ENCODE data around the gene SLC16A2. TPM values are rescaled to one million over a fixed set of nuclear protein-coding genes. Genes with fewer than 3 reads are reported as not detected.
"Not testable (repeated sequence)": the region's sequence is repeated elsewhere in the genome, so short reads cannot be mapped to it uniquely, and the experiment has no call there.

SLC16A2 gene
- total RNA-seq, 1 donor from 2014 or later = 8.1 TPM

DNA sequence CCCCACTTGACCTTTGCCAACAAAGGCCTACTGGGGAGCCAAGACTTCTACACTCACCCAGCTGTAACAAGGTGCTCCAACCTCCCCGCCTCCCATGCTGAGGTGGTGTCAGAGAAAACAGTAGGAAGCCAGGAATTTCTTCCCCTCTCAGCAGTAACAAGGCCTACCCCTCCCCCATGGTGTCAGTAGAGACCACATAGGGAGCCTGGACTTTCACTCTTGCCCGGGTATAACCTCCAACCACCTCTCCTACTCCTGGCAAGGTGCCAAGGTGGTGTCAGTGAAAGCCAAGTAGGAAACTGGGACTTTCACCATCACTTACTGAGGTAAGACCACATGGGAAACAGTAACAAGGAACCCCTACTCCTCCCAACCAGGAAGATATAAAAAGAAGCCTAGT, 93.1 kb downstream of the SLC16A2 start:
- Histone ChIP-seq H3K36me3 (no peaks in the 10 kb centered on the region), H3K4me3 (no peak overlapping the region), H3K27ac (no peak overlapping the region), H3K9me3 (no peaks in the 10 kb centered on the region), H3K4me1 (no peaks in the 10 kb centered on the region), H3K27me3 (no peaks in the 10 kb centered on the region)
- intact Hi-C loops (cut with DNase I) = no loop called here
- DNase-seq (no peak), ATAC-seq (no peak)
- TF ChIP-seq, protein P1, sequence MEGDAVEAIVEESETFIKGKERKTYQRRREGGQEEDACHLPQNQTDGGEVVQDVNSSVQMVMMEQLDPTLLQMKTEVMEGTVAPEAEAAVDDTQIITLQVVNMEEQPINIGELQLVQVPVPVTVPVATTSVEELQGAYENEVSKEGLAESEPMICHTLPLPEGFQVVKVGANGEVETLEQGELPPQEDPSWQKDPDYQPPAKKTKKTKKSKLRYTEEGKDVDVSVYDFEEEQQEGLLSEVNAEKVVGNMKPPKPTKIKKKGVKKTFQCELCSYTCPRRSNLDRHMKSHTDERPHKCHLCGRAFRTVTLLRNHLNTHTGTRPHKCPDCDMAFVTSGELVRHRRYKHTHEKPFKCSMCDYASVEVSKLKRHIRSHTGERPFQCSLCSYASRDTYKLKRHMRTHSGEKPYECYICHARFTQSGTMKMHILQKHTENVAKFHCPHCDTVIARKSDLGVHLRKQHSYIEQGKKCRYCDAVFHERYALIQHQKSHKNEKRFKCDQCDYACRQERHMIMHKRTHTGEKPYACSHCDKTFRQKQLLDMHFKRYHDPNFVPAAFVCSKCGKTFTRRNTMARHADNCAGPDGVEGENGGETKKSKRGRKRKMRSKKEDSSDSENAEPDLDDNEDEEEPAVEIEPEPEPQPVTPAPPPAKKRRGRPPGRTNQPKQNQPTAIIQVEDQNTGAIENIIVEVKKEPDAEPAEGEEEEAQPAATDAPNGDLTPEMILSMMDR (IDR thresholded peaks at IDR 0.05) = no peak

DNA sequence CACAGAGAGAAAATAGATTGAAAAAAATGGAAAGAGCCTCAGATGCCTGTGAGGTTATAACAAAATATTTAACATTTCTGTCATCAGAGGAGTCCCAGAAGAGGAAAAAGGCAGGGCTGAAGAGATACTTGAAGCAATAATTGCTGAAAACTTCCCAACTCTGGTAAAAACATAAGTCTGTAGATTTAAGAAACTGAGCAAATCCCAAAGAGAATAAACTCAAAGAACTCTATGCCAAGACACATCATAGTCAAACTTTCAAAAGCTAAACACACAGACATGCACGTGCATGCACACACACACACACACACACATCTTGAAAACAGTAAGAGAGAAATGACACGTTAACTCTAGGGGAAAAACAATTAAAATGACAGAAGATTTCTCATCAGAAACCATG, 94.1 kb downstream of the SLC16A2 start:
- H3K4me3 ChIP-seq = no peak overlapping the region
- H3K36me3 ChIP-seq = no peaks in the 10 kb centered on the region
- no peaks in the 10 kb centered on the region for H3K9me3 ChIP-seq
- DNase-seq (no peak), ATAC-seq (no peak)
- TF ChIP-seq, protein P1 (IDR thresholded peaks at IDR 0.05) = no peak
- intact Hi-C loops (cut with DNase I) = no loop called here
- H3K27ac ChIP-seq = no peak overlapping the region
- H3K27me3 ChIP-seq = no peaks in the 10 kb centered on the region
- H3K4me1 ChIP-seq = no peaks in the 10 kb centered on the region

DNA sequence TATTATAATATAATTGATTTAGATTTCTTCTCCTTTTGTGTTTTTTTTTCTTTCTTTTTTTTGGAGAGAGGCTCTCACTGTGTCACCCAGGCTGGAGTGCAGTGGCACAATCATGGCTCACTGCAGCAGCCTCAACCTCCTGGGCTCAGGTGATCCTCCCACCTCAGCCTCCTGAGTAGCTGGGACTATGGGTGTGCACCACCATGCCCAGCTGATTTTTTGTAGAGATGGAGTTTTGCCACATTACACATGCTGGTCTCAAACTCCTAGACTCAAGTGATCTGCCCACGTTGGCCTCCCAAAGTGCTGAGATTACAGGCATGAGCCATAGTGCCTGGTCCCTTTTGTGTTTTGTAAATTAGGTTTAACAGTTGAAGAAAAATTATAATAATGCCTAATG, 94.7 kb downstream of the SLC16A2 start:
- ATAC-seq; intact Hi-C loops (cut with DNase I); DNase-seq; H3K4me1 ChIP-seq; H3K27me3 ChIP-seq; H3K9me3 ChIP-seq; H3K4me3 ChIP-seq; H3K36me3 ChIP-seq; H3K27ac ChIP-seq: not testable (repeated sequence)

DNA sequence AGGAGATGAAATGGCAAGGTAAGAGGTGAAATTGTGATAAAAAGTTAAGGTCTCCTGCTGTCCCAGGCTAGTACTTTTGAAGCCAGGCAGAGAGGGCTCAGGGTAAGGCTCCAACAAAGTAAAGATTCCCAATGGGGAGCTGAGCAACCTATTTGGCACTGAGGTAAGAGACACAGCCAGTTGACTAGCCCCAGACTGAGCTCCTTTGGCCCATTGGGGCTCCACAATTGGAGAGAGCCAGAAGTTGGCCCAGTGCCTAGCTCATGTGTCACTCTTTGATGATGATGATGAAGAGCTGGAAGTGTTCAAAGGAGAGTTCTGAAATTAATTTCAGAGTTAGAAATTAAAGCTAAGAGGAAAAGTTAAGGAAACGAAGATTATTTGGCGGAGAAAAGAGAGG, 98.6 kb downstream of the SLC16A2 start:
- H3K27ac ChIP-seq = no peak overlapping the region
- intact Hi-C loops (cut with DNase I) = no loop called here
- no peak overlapping the region for H3K4me3 ChIP-seq
- ATAC-seq (no peak), DNase-seq (no peak)
- no peaks in the 10 kb centered on the region for H3K9me3 ChIP-seq
- H3K4me1 ChIP-seq = no peaks in the 10 kb centered on the region
- TF ChIP-seq, protein P1 (IDR thresholded peaks at IDR 0.05) = no peak
- no peaks in the 10 kb centered on the region for H3K27me3 ChIP-seq
- H3K36me3 ChIP-seq = no peaks in the 10 kb centered on the region

DNA sequence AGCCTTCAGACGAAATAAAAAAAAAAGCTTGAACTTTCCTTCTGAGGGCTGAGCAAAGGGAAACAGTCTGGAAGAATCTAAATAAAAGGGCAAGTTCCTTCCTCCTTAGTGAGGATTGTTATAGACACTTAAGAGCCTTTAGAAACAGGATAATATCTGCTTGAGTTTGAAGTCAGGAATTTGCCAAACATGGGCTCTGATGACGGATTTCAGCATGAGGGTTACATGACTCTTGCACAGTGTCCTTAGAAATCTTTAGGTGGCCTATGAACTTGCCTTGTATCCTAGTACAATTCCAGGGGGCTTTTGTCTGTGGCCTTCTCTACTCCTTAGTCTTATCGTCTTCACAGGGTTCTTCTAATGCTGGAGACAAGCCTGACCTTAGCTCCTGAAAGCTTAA, 99.0 kb downstream of the SLC16A2 start:
- no peak for ATAC-seq
- DNase-seq = no peak
- Histone ChIP-seq H3K9me3 (no peaks in the 10 kb centered on the region), H3K36me3 (no peaks in the 10 kb centered on the region), H3K4me1 (no peaks in the 10 kb centered on the region), H3K27me3 (no peaks in the 10 kb centered on the region), H3K4me3 (no peak overlapping the region), H3K27ac (no peak overlapping the region)
- TF ChIP-seq, protein P1 (IDR thresholded peaks at IDR 0.05) = no peak
- intact Hi-C loops (cut with DNase I) = no loop called here

DNA sequence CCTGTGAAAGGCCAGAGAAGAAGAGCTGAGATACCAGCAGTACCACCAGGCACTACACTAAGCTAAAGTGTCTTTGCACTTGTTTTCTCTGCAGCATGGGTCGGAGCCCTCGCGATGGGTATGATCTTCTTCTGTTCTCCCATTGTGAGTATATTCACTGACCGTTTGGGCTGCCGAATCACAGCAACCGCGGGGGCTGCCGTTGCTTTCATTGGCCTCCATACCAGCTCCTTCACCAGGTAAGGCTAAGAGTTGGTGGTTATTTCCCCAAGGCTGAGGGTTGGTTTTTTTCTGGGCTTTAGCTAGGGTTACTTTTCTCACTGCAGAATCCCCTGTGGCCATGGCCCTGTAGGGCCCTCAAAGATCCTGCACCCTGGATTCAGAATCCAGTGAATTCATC, 99.6 kb downstream of the SLC16A2 start:
- no peaks in the 10 kb centered on the region for H3K9me3 ChIP-seq
- H3K36me3 ChIP-seq = no peaks in the 10 kb centered on the region
- intact Hi-C loops (cut with DNase I) = no loop called here
- TF ChIP-seq, protein P1 (IDR thresholded peaks at IDR 0.05) = no peak
- no peaks in the 10 kb centered on the region for H3K27me3 ChIP-seq
- no peak for DNase-seq
- H3K27ac ChIP-seq = no peak overlapping the region
- H3K4me3 ChIP-seq = no peak overlapping the region
- no peaks in the 10 kb centered on the region for H3K4me1 ChIP-seq
- ATAC-seq = no peak
